Smooth muscle cell of the coronary artery (primary cell): ENCODE data around the gene KLB. TPM values are rescaled to one million over a fixed set of nuclear protein-coding genes. Genes with fewer than 3 reads are reported as not detected.

Experiments
- total RNA-seq: library from RNA; depleted of rRNA; stranded (reverse); fragments of >200 nt; gene quantifications from 2 replicates; pipeline ENCODE4 v1.2.3, GENCODE V29; 2014; ENCODE audit warnings: low replicate concordance

KLB gene
- not detected in 2 replicates for total RNA-seq

GRCh38 chr4:39406763-39407583, at the start of gene KLB:
KLB (plus strand) TSS chr4:39406930; CDS start chr4:39406950, 20 bp downstream.

GRCh38 chr4:39365830-39366771, 40.6 kb upstream of the KLB start, which contains the start of gene RFC1:
RFC1 (minus strand) TSS chr4:39366362; CDS start chr4:39366241, 121 bp downstream.

GRCh38 chr4:39458505-39459300, 52.0 kb downstream of the KLB start, which contains the start of the genes LIAS and RPL9:
LIAS (plus strand) TSS chr4:39459056; CDS start chr4:39459118, 62 bp downstream.
RPL9 (minus strand) TSS chr4:39458922; CDS start chr4:39458439, 483 bp downstream.

Other genes starting within 250 kb of the KLB start
- 18.5 and 34.6 TPM in 2 replicates for gene WDR19, start 224.4 kb upstream of the KLB start, total RNA-seq
- gene RFC1, start 40.6 kb upstream of the KLB start, total RNA-seq, result 41.1 and 41.9 TPM in 2 replicates
- gene RPL9, start 52.0 kb downstream of the KLB start, total RNA-seq, result 579 and 2,607 TPM in 2 replicates
- gene LIAS, start 52.1 kb downstream of the KLB start, total RNA-seq, result 4.7 and 5.4 TPM in 2 replicates
- gene UGDH, start 120.5 kb downstream of the KLB start, total RNA-seq, result 217 and 505 TPM in 2 replicates
- 31.9 and 97.9 TPM in 2 replicates for gene SMIM14, start 231.9 kb downstream of the KLB start, total RNA-seq